Trophoblast cell (in vitro differentiated cells and primary cell): ENCODE data around the gene CENPN.

Experiments
- DNase-seq, 2 donors: peaks; one replicate each; pipeline ENCODE4 v3.0.0-alpha.2; 2016
- H2AFZ ChIP-seq: 2 replicates; pipeline ENCODE4 v1.6.1; 2013; ENCODE audit warnings: low read length, moderate library complexity, mild to moderate bottlenecking; ENCODE audit not compliant: insufficient read depth, poor library complexity
- H2AK5ac ChIP-seq: 2 replicates; pipeline ENCODE4 v1.6.1; 2013; ENCODE audit warnings: mild to moderate bottlenecking, low read length
- H2BK120ac ChIP-seq: 2 replicates; pipeline ENCODE4 v1.6.1; 2013; ENCODE audit warnings: low read length, mild to moderate bottlenecking, moderate library complexity; ENCODE audit not compliant: insufficient read depth, poor library complexity
- H2BK12ac ChIP-seq: 2 replicates; pipeline ENCODE4 v1.6.1; 2013; ENCODE audit warnings: mild to moderate bottlenecking, low read length, moderate library complexity
- H2BK5ac ChIP-seq: 2 replicates; pipeline ENCODE4 v1.6.1; 2013; ENCODE audit warnings: low read length, low read depth, moderate library complexity, mild to moderate bottlenecking; ENCODE audit not compliant: poor library complexity
- H3K14ac ChIP-seq: 2 replicates; pipeline ENCODE4 v1.6.1; 2013; ENCODE audit warnings: mild to moderate bottlenecking, low read length
- H3K18ac ChIP-seq: 2 replicates; pipeline ENCODE4 v1.6.1; 2013; ENCODE audit warnings: mild to moderate bottlenecking, low read length
- H3K23ac ChIP-seq: 2 replicates; pipeline ENCODE4 v1.6.1; 2013; ENCODE audit warnings: low read length
- H3K27ac ChIP-seq: 2 replicates; pipeline ENCODE4 v1.5.1; 2013; ENCODE audit warnings: low read depth, mild to moderate bottlenecking, inconsistent platforms, low read length, moderate library complexity
- H3K27me3 ChIP-seq: 2 replicates; pipeline ENCODE4 v1.6.1; 2013; ENCODE audit warnings: inconsistent platforms, mild to moderate bottlenecking, low read length, moderate library complexity; ENCODE audit not compliant: insufficient read depth
- H3K36me3 ChIP-seq, 2 experiments: 1 replicate in 1 of 2; 2 replicates in 1 of 2; pipeline ENCODE4 v1.6.1; 2013; ENCODE audit warnings: low read length in 2 of 2, mild to moderate bottlenecking in 2 of 2, moderate library complexity in 1 of 2; ENCODE audit not compliant: insufficient read depth in 2 of 2, control insufficient read depth in 1 of 2
- H3K4ac ChIP-seq: 2 replicates; pipeline ENCODE4 v1.6.1; 2013; ENCODE audit warnings: low read depth, mild to moderate bottlenecking, low read length, moderate library complexity
- H3K4me1 ChIP-seq, 2 experiments: 1 replicate in 1 of 2; 2 replicates in 1 of 2; pipeline ENCODE4 v1.6.1; 2013; ENCODE audit warnings: low read length in 2 of 2, mild to moderate bottlenecking in 2 of 2, moderate library complexity in 1 of 2; ENCODE audit not compliant: insufficient read depth in 2 of 2, control insufficient read depth in 1 of 2
- H3K4me2 ChIP-seq: 2 replicates; pipeline ENCODE4 v1.6.1; 2013; ENCODE audit warnings: inconsistent platforms, mild to moderate bottlenecking, low read length, moderate library complexity
- H3K4me3 ChIP-seq: 2 replicates; pipeline ENCODE4 v1.5.1; 2013; ENCODE audit warnings: mild to moderate bottlenecking, low read depth, low read length, inconsistent platforms
- H3K79me1 ChIP-seq: one replicate; pipeline ENCODE4 v1.6.1; 2013; ENCODE audit warnings: low read length
- H3K79me2 ChIP-seq: 2 replicates; pipeline ENCODE4 v1.6.1; 2013; ENCODE audit warnings: low read length, mild to moderate bottlenecking; ENCODE audit not compliant: control insufficient read depth, insufficient read depth, poor library complexity
- H3K9ac ChIP-seq: 2 replicates; pipeline ENCODE4 v1.6.1; 2013; ENCODE audit warnings: mild to moderate bottlenecking, low read length
- H3K9me3 ChIP-seq: 2 replicates; pipeline ENCODE4 v1.6.1; 2013; ENCODE audit warnings: low read depth, mild to moderate bottlenecking, control low read depth, inconsistent platforms, low read length; ENCODE audit not compliant: insufficient read depth
- H4K12ac ChIP-seq: 2 replicates; pipeline ENCODE4 v1.6.1; 2013; ENCODE audit warnings: low read depth, mild to moderate bottlenecking, low read length, moderate library complexity
- H4K8ac ChIP-seq: 2 replicates; pipeline ENCODE4 v1.6.1; 2013; ENCODE audit warnings: low read depth, mild to moderate bottlenecking, low read length, moderate library complexity
- H4K91ac ChIP-seq: one replicate; pipeline ENCODE4 v1.6.1; 2013; ENCODE audit warnings: low read depth, mild to moderate bottlenecking, low read length, moderate library complexity
- WGBS: extraction: QIAGEN DNeasy Blood & Tissue Kit; methylation state at CpG from one replicate; pipeline ENCODE4 v1.1.7; 2013; ENCODE audit warnings: missing lambda C conversion rate; ENCODE audit not compliant: insufficient read length, insufficient coverage; ENCODE audit errors: extremely low coverage; 5-methylcytosine and 5-hydroxymethylcytosine counted together

Gene CENPN

DNA sequence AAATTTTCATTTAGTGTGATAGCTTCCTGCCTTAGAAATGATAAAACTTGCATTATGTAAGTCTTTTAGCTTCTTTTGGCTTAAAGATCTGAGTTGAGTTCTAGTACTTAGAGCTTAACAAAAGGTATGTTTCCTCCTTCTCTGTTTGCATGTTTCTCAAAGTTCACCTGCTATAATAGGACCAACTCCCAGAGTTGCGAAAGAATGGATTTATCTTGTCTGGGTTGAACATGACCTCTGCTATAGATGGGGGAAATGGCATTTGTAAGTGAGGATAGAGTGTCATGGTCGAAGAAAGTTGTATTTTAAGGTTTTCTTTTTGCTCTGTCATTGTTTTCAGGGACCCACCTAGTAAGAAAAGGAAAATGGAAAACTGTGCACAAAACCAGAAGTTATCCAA lies 35.8 kb downstream of the CENPN start:
- WGBS: no CpG with 5 or more reads among the region's 2 CpGs

DNA sequence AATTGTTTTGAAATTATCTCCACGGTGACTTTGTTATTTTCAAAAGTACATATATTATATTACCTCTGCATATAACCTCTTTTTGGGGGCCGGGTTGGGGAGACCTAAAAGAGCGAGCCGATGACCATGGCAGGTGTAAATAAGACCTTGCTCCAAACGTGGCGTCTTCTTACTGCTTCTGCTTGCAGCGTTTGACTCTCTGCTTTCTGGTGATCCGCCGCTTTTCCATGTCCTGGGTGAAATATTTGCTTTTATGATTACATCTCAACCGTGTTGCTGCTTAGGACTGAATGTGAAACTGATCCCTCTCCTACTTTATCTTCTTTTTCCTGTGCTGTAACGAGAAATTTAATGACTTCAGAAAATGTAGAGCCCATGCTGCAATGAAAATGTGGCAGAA lies 46.7 kb downstream of the CENPN start:
- no peak overlapping the region for H3K4ac ChIP-seq
- H3K79me2 ChIP-seq: no peaks in the 10 kb centered on the region
- no peak overlapping the region for H2AFZ ChIP-seq
- H2BK5ac ChIP-seq: no peak overlapping the region
- H3K4me2 ChIP-seq: no peak overlapping the region
- no peak overlapping the region for H3K27ac ChIP-seq
- H4K91ac ChIP-seq: no peak overlapping the region
- H3K79me1 ChIP-seq: no peaks in the 10 kb centered on the region
- H2BK12ac ChIP-seq: no peak overlapping the region
- no peak overlapping the region for H3K18ac ChIP-seq
- H3K14ac ChIP-seq: no peak overlapping the region
- H3K27me3 ChIP-seq: no peaks in the 10 kb centered on the region
- H3K9me3 ChIP-seq: no peaks in the 10 kb centered on the region
- H4K12ac ChIP-seq: no peak overlapping the region
- H2AK5ac ChIP-seq: no peak overlapping the region
- no peak overlapping the region for H2BK120ac ChIP-seq
- WGBS: no CpG with 5 or more reads among the region's 11 CpGs
- DNase-seq: no peak
- H3K4me1 ChIP-seq: no peaks in the 10 kb centered on the region
- H3K36me3 ChIP-seq: no peaks in the 10 kb centered on the region
- no peak overlapping the region for H3K9ac ChIP-seq
- no peak overlapping the region for H3K4me3 ChIP-seq
- no peak overlapping the region for H3K23ac ChIP-seq
- no peak overlapping the region for H4K8ac ChIP-seq

More for the DNA sequence above, 35.8 kb downstream of the CENPN start:
- peaks cover 16 to 19% of the 10 kb centered on the region in 2 experiments for H3K4me1 ChIP-seq
- H3K18ac ChIP-seq: no peak overlapping the region
- H3K9me3 ChIP-seq: no peaks in the 10 kb centered on the region
- no peak overlapping the region for H2BK120ac ChIP-seq
- no peak overlapping the region for H2BK5ac ChIP-seq
- H2AFZ ChIP-seq: no peak overlapping the region
- no peak overlapping the region for H4K12ac ChIP-seq
- H3K36me3 ChIP-seq: peaks cover 22 to 32% of the 10 kb centered on the region in 2 experiments
- no peak overlapping the region for H4K8ac ChIP-seq
- no peak overlapping the region for H3K4me3 ChIP-seq
- H3K79me2 ChIP-seq: peaks cover 3% of the 10 kb centered on the region
- no peaks in the 10 kb centered on the region for H3K27me3 ChIP-seq
- H3K23ac ChIP-seq: no peak overlapping the region
- H3K4me2 ChIP-seq: no peak overlapping the region
- peak in 1 of 2 donors; percentile 33 for DNase-seq
- H3K27ac ChIP-seq: no peak overlapping the region
- no peak overlapping the region for H3K4ac ChIP-seq
- H4K91ac ChIP-seq: no peak overlapping the region
- no peak overlapping the region for H2AK5ac ChIP-seq
- no peak overlapping the region for H3K14ac ChIP-seq
- no peak overlapping the region for H3K9ac ChIP-seq
- H2BK12ac ChIP-seq: no peak overlapping the region
- peaks cover 5% of the 10 kb centered on the region for H3K79me1 ChIP-seq

DNA sequence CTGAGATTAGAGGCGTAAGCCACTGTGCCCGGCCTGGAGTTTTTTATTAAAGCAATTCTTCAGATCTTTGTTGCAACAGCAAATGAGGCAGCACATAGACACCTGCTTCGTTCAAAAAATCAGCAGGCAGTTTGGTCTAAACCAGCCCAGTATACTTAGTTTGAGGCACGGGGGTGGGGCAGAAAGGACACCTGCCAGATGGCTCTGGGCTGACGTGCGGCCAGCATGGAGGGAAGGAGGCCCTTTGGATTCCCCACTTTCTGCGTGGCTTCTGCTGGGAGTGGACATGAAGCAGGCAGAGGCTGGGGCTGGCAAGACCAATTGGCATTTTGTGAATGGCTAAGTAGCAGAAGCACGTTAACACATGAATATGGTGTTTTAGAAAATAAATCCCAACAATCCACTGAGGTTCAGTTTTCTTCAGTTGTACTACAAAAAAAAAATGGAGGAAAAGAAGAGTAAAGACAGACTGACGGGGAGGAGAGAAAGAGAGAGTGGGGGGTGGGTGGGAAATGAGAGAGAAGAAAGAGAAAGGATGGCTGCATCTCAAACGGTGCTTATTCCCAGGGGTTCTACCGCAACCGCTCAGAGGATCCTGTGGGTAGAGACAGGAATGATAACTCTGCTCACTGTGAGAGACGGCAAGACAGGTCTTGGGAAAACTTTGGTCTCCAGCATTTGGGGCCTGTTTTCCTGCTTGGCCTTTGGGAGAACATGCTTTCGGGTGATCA lies 53.7 kb downstream of the CENPN start:
- 100% methylated on average over 1 of the region's 14 CpGs for WGBS

GRCh38 chr16:81061307-81061640 lies 54.3 kb downstream of the CENPN start:
- no peak overlapping the region for H4K91ac ChIP-seq
- no peak overlapping the region for H3K4me3 ChIP-seq
- peaks cover 2 to 3% of the 10 kb centered on the region in 2 experiments for H3K36me3 ChIP-seq
- WGBS: no CpG with 5 or more reads among the region's 10 CpGs
- no peaks in the 10 kb centered on the region for H3K79me2 ChIP-seq
- H2BK12ac ChIP-seq: no peak overlapping the region
- no peak overlapping the region for H4K8ac ChIP-seq
- peaks cover 0 to 6% of the 10 kb centered on the region in 2 experiments for H3K4me1 ChIP-seq
- no peak overlapping the region for H3K9ac ChIP-seq
- no peak overlapping the region for H3K23ac ChIP-seq
- H2BK5ac ChIP-seq: no peak overlapping the region
- H3K27ac ChIP-seq: no peak overlapping the region
- H4K12ac ChIP-seq: no peak overlapping the region
- H3K4ac ChIP-seq: no peak overlapping the region
- no peak overlapping the region for H3K14ac ChIP-seq
- no peak overlapping the region for H3K4me2 ChIP-seq
- H3K18ac ChIP-seq: no peak overlapping the region
- DNase-seq: no peak
- no peaks in the 10 kb centered on the region for H3K79me1 ChIP-seq
- no peak overlapping the region for H2AK5ac ChIP-seq
- H3K27me3 ChIP-seq: no peaks in the 10 kb centered on the region
- no peaks in the 10 kb centered on the region for H3K9me3 ChIP-seq
- H2AFZ ChIP-seq: no peak overlapping the region
- H2BK120ac ChIP-seq: no peak overlapping the region

More for the DNA sequence above, 53.7 kb downstream of the CENPN start:
- no peak overlapping the region for H3K18ac ChIP-seq
- no peaks in the 10 kb centered on the region for H3K79me1 ChIP-seq
- H2AK5ac ChIP-seq: no peak overlapping the region
- H3K23ac ChIP-seq: no peak overlapping the region
- DNase-seq: no peak
- H3K4me2 ChIP-seq: no peak overlapping the region
- no peak overlapping the region for H4K8ac ChIP-seq
- H2BK5ac ChIP-seq: no peak overlapping the region
- no peaks in the 10 kb centered on the region for H3K79me2 ChIP-seq
- H4K91ac ChIP-seq: no peak overlapping the region
- H3K4me1 ChIP-seq: peaks cover 0 to 6% of the 10 kb centered on the region in 2 experiments
- no peak overlapping the region for H3K9ac ChIP-seq
- H3K27me3 ChIP-seq: no peaks in the 10 kb centered on the region
- H2BK12ac ChIP-seq: no peak overlapping the region
- H3K4me3 ChIP-seq: no peak overlapping the region
- no peak overlapping the region for H3K4ac ChIP-seq
- peaks cover 2 to 3% of the 10 kb centered on the region in 2 experiments for H3K36me3 ChIP-seq
- H3K14ac ChIP-seq: no peak overlapping the region
- no peak overlapping the region for H2AFZ ChIP-seq
- no peaks in the 10 kb centered on the region for H3K9me3 ChIP-seq
- H2BK120ac ChIP-seq: no peak overlapping the region
- H4K12ac ChIP-seq: no peak overlapping the region
- H3K27ac ChIP-seq: no peak overlapping the region
